Measurements from ENCODE around the gene ZFYVE19. TPM values are rescaled to one million over a fixed set of nuclear protein-coding genes. Genes with fewer than 3 reads are reported as not detected.

Gene ZFYVE19
- total and polyA plus RNA-seq, 2 donors (not counting 3 experiments of a cell fraction or from before 2014, with no cell fraction given) = 29.7 to 47.2 TPM

DNA sequence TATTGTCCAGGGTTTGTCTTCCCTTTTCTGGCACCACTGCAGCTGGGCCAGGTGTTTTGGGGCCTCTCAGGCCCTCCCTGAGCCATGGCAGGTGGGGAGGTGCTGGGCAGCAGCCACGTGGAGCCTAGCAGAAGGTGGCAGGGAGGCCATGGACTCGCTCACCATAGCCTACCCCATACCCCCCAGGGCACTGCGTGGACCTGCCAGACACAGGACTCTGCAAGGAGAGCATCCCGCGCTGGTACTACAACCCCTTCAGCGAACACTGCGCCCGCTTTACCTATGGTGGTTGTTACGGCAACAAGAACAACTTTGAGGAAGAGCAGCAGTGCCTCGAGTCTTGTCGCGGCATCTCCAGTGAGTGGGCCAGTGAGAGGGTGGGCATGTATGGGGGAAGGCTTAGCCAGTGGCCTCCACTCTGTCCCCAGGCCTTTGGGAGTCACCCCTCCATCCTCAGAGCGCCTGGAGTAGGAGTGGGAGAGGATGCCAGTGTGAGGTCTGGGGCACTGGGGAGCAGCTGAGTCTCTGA lies 48.9 kb downstream of the ZFYVE19 start:
- Histone ChIP-seq H3K79me2 (ENCODE audit: control insufficient read depth, insufficient read depth, low read length) (no peaks in the 10 kb centered on the region), H3K4me1 (ENCODE audit: control insufficient read depth, extremely low read depth, insufficient read depth, low read length) (no peaks in the 10 kb centered on the region), H3K9me1 (replicated peaks; ENCODE audit: control insufficient read depth, extremely low read depth, insufficient read depth, low read length) (no peaks in the 10 kb centered on the region), H3K9me3 (replicated peaks; ENCODE audit: control insufficient read depth, insufficient read depth, low read length) (no peaks in the 10 kb centered on the region), H3K9ac (replicated peaks; ENCODE audit: extremely low read depth, insufficient read depth, low read length) (no peak overlapping the region), H3K36me3 (ENCODE audit: control insufficient read depth in 2 of 2, extremely low read depth in 1 of 2, insufficient read depth in 2 of 2, low read length in 2 of 2) (no peaks in the 10 kb centered on the region), H3K4me3 (replicated peaks in 1 of 3; ENCODE audit: insufficient read depth in 1 of 3, low read depth in 1 of 3, low read length in 3 of 3) (no peak overlapping the region), H3K27ac (ENCODE audit: insufficient read depth, low read depth, low read length) (no peak overlapping the region), H4K20me1 (replicated peaks; ENCODE audit: control insufficient read depth, extremely low read depth, insufficient read depth, low read length) (no peaks in the 10 kb centered on the region), H2AFZ (ENCODE audit: low read depth, low read length) (no peak overlapping the region), H3K27me3 (ENCODE audit: control insufficient read depth in 2 of 2, insufficient read depth in 2 of 2, low read length in 2 of 2) (no peaks in the 10 kb centered on the region), H3K4me2 (ENCODE audit: insufficient read depth, low read length) (no peak overlapping the region)
- dilution Hi-C loops (cut with MboI; ENCODE audit: extremely low pct_ligation_motif_present, low sequenced_read_pairs) (no loop called here), intact Hi-C loops (cut with micrococcal nuclease) (loop anchor here (5.0 kb wide), 1 partner anchor 167 kb away; no protein-coding TSS in a partner anchor)
- BruUV-seq (replicated peaks) = no TSS peak
- POLR2A ChIA-PET = interaction anchor here (0.7 kb wide), 1 partner anchor 339 kb away, joined by 3 read pairs; no protein-coding TSS in a partner anchor
- CTCF ChIA-PET = interaction anchor here (1.2 to 7.3 kb wide), 7 partner anchors 11 to 71 kb away, joined by 3 to 251 read pairs (median 12); partner anchors contain the start of genes RHOV and VPS18
- no peak for DNase-seq (ENCODE audit: low read depth, low spot score)
- no peak for FAIRE-seq
- TF ChIP-seq, protein P1, sequence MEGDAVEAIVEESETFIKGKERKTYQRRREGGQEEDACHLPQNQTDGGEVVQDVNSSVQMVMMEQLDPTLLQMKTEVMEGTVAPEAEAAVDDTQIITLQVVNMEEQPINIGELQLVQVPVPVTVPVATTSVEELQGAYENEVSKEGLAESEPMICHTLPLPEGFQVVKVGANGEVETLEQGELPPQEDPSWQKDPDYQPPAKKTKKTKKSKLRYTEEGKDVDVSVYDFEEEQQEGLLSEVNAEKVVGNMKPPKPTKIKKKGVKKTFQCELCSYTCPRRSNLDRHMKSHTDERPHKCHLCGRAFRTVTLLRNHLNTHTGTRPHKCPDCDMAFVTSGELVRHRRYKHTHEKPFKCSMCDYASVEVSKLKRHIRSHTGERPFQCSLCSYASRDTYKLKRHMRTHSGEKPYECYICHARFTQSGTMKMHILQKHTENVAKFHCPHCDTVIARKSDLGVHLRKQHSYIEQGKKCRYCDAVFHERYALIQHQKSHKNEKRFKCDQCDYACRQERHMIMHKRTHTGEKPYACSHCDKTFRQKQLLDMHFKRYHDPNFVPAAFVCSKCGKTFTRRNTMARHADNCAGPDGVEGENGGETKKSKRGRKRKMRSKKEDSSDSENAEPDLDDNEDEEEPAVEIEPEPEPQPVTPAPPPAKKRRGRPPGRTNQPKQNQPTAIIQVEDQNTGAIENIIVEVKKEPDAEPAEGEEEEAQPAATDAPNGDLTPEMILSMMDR (IDR thresholded peaks at IDR 0.05; ENCODE audit: extremely low read depth in 1 of 2, insufficient read depth in 1 of 2, low read depth in 1 of 2, low read length in 2 of 2) = no peak
- TF ChIP-seq FOS (IDR thresholded peaks at IDR 0.05; ENCODE audit: borderline replicate concordance, insufficient read depth, low read length) = no peak
- TF ChIP-seq POLR2A (IDR thresholded peaks at IDR 0.05; ENCODE audit: low read depth, low read length) = no peak
- TF ChIP-seq MYC (IDR thresholded peaks at IDR 0.05; ENCODE audit: low read depth, low read length) = no peak
- TF ChIP-seq POLR2AphosphoS5 (IDR thresholded peaks at IDR 0.05; ENCODE audit: insufficient read depth, low read depth, low read length) = no peak
- no peak for TF ChIP-seq EZH2 (IDR thresholded peaks at IDR 0.05; ENCODE audit: borderline replicate concordance, low read depth, low read length, severe bottlenecking)
- TF ChIP-seq GATA2 (IDR thresholded peaks at IDR 0.05; ENCODE audit: insufficient read depth, insufficient read length, low read depth, low read length) = no peak
- no peak for TF ChIP-seq JUN (IDR thresholded peaks at IDR 0.05; ENCODE audit: borderline replicate concordance, insufficient read depth, insufficient read length, low read depth)
- TF ChIP-seq, protein P2, sequence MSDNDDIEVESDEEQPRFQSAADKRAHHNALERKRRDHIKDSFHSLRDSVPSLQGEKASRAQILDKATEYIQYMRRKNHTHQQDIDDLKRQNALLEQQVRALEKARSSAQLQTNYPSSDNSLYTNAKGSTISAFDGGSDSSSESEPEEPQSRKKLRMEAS (IDR thresholded peaks at IDR 0.05; ENCODE audit: insufficient read depth, insufficient read length) = no peak

Data from endothelial cell of umbilical vein (primary cell).